Inflammatory macrophage (primary cell): ENCODE results near the gene LZTR1.

ENCODE experiments used
- DNase-seq, 2 donors: peaks; one replicate each; pipeline ENCODE4 v3.0.0-alpha.2; 2020 to 2022

Gene LZTR1

DNA sequence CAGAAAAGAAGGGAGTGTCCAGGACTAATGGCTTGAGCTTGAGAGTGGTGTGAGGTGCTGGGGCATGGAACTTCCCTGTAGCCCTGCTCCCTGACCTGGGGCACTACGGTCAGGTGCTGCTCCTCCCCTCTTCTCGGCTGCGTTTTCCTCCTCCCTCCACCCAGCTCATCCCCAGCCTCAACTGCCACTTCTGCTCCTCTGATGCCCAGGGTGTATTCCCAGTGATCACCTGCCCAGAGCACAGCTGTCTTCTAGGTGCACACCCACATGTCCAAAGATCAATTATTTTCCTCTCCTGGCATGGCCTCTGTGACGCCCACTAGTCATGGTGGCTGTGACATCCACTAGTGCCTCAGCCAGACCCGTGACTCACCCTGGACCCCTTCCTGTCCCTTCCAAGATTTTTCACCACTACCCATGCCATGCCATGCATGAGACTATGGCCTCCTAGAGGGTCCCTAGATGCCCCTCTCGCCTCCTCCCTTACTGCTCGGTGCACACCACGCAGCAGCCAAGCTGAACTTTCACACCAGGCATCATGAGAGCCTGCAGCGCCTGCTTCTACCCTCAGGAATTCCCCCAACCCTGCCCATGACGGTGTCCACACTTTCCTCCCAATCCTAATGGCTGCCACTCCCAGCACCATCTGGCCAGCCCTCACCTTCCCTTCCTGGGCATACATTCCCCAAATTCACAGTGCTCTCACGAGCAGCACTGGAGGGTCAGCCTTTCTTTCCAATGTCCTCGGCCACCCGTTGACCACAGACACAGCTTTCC, 34.7 kb downstream of the LZTR1 start:
- no peak for DNase-seq

DNA sequence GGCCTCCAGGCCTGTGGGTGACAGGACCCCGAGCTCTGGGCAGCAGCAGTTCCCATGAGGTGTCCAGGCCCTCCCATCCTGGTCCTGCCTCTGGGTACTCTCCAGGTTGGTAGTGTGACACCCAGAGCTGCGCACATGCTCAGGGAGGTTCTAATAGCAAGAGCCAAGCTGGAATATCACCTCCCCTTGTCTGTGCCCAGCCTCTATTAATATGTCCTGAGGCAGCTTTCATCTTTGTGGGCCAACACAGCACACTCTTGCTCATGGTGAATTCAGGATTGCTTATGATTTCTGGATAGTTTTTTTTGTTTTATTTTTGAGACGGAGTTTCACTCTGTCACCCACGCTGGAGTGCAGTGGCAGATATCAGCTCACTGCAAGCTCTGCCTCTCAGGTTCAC, 36.2 kb downstream of the LZTR1 start:
- DNase-seq = no peak

DNA sequence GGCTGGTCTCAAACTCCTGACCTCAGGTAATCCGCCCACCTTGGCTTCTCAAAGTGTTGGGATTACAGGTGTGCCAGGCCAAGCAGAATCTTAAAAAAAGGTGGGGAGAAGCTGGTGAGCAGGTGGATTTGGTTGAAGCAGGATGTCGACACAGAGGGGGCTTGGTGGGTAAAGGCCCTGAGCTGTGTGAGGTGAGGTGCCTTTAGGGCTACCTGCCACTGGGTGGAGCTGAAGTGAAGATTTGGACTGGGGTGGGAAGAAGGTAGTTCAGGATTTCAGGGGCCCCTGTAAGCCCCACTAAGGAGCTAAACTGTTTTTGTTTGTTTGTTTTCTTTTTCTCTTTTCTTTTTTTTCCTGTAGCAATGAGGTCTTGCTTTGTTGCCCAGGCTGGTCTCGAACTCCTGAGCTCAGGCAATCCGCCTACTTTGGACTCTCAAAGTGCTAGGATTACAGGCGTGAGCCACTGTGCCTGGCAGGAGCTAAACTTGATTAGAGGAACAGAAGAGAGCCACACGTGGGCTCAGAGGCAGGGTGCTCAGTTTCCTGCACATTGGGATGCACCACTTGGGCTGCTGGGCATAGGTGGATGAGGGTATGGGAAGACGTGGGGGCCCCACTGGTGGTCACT, 38.8 kb downstream of the LZTR1 start:
- no peak for DNase-seq

DNA sequence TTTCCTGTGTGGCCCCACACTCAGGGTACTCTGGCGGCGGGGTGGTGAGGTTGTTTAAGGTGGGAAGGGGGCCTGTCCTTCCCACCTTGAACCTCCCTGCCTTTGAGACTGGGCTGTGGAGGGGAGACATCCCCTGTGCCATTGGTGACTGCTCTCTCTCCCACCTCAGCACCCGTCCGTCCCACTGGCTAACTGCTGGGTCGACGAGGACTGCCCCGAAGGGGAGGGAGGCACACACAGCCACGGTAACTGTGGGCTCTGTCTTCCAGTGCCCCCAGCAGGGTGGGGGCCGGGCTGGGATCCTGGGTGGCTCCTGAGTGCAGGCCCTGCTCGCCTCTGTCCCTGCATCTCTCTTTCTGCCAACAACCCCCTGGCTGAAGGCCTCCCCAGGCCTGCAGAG, 40.4 kb downstream of the LZTR1 start:
- no peak for DNase-seq

DNA sequence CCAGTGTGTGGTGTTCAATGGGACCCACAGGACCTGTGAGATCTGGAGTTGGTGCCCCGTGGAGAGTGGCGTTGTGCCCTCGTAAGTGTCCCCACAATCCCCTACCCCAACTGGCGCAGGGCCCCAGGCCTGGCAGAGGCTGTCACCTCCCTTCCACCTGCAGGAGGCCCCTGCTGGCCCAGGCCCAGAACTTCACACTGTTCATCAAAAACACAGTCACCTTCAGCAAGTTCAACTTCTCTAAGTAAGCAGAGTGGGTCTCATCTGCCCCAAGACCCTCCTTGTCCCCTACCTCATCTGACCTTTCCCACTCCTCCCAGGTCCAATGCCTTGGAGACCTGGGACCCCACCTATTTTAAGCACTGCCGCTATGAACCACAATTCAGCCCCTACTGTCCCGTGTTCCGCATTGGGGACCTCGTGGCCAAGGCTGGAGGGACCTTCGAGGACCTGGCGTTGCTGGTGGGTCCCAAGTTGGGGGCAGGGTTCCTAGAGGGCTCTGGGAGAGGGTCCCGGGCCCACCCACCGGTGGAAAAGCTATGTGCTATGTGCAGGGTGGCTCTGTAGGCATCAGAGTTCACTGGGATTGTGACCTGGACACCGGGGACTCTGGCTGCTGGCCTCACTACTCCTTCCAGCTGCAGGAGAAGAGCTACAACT, 41.0 kb downstream of the LZTR1 start:
- DNase-seq = no peak

DNA sequence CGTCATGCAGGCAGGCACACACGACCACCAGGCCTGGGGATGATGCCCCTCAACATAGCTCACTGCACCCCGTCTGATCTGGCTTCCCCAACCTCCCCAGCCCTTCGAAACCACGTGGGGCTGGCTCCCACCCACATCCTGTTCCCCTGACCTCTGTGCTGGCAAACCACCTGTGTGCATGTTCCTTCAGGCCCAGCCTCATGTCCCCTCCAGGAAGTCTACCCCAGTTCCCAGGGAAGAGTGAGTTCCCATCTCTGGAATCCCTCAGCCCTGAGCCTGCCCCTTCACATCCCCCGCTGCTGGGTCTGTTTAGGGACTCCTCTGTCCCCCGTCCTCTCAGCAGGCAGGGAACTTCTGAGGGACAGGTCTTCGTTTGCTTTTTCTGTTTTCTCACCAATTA, 43.2 kb downstream of the LZTR1 start:
- no peak for DNase-seq

DNA sequence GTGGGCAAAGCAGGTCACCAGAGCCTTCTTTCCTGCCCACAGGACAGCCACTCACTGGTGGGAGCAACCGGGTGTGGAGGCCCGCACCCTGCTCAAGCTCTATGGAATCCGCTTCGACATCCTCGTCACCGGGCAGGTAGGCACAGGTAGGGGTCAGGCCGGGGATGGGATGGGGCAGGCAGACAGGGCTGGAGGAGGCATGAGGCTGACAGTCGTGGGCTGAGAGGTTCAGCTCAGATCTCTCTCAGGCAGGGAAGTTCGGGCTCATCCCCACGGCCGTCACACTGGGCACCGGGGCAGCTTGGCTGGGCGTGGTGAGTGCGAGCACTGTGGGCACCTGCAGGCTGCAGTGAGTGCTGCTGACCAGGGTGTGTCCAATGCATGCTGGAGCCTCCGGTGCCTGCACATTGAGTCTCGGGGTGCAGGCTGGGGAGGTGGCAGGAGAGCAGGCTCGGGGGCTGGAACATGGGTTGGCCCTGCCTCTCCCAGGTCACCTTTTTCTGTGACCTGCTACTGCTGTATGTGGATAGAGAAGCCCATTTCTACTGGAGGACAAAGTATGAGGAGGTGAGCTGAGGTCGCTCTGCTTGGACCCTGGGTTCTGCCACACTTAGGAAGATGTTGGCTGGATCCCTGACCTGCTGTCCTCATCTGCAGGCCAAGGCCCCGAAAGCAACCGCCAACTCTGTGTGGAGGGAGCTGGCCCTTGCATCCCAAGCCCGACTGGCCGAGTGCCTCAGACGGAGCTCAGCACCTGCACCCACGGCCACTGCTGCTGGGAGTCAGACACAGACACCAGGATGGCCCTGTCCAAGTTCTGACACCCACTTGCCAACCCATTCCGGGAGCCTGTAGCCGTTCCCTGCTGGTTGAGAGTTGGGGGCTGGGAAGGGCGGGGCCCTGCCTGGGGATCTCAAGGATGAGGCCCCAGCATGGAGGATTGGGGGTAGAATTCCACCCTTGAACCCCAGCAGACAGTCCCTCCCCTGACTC, 44.0 kb downstream of the LZTR1 start:
- DNase-seq = no peak

DNA sequence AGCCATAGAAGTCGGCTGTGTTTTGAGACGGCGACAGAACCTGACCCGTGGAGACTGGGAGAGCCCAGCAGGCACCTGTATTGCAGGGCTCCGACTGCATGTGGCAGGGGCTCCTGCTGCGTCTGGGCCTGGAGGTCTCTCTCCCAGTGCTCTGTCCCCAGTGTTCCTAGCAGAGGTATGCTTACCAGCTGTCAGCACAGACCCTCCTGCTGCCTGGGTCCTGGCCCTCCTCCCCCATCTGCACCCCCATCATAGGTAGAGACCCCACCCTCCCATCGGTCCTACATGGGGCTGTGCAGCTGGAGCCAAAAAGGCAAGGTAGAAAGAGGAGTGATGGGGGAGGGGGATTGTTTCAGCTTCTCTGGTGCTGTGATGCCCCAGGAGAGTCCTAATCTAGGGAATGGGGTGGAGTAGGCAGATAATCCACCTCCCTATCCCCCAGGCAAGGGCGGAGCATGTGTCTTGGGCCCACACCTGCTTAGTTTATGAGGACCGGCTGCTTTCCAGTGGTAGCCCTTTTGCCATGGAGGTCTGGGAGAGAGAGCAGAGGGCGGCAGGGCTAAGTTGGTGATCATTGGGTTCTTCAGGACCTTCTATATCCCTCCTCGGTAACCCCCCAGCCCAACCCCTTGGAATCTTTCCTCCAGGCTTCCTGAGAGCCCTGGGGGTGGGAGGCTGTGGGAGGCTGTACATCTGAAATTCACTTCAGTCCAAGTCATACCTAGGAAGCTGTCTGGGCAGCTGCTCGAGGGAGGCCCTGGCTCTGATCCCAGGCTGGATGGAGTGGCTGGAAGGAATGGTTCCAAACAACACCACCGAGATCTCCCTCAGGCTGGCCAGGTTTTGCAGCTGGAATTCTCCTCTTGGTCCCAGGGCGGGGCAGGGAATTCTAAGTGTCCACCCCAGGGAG, 44.9 kb downstream of the LZTR1 start:
- no peak for DNase-seq

DNA sequence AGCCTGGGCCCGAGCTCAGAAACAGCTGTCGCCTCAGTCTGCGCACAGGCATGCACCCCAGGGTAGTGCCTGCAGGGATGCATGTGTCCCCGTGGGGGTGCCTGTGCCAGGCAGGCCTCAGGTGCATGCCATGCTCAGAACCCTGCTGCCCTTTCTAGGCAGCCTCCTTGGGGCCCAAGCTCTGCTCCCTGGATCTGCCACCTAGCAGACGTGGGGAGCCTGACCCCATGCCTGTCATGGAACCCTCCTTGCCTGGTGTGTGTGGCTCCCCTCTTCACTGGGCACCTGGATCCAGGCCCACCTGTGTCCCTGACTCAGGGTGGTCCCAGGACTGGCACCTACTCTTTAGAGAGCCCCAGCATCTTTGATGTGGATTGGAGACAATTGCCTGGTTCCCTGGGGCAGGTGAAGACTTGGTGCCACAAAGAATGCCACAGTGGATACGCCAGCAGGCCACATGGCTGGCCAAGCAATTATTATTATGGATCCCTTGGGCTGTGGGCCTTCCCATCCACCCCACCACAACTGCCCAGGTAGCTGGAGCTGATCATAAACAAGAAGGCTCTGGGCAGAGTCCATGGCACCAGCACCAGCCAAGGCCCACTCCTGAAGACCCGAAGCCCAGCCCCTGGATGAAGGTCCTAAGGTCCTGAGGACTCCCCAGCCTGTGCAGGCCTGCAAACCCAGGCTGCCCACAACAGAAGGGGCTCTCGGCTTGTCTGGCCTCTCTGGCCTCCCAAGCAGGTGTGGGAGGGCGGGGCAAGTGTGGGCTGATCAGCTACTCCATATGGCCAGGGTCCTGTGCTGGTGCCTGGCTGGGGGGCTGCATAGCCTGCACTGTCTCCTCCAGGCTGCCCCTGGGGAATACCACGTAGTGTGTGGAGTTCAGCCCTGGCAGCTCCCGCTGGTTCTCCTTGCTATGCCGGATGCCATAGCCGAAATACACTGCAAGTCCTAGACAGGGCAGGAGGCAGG, 46.5 kb downstream of the LZTR1 start:
- DNase-seq = no peak

DNA sequence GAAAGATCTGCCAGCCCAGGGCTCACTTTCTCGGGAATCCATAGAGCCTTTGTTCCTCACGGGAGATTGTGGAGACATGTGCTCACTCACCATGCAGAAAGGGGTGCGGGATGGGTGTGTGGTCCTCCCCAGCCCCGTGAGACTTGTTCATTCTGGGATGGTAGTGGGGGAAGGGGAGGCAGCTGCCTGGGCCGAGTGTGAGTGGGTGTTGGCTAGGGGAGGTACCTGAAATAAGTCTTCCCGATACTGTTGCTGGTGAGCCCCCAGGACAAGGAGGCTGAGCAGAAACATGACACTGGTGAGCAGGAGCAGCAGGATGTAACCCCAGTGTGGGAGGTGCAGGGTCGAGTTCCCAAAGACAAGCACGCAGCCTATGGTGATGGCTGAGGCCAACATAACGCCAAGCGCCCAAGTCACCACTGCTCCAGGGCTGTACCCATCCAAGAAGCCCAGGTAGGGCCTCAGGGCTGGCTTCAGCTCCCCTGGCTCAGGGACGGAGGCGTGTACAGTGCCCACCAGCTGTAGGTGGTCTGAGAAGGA, 47.5 kb downstream of the LZTR1 start:
- no peak for DNase-seq

DNA sequence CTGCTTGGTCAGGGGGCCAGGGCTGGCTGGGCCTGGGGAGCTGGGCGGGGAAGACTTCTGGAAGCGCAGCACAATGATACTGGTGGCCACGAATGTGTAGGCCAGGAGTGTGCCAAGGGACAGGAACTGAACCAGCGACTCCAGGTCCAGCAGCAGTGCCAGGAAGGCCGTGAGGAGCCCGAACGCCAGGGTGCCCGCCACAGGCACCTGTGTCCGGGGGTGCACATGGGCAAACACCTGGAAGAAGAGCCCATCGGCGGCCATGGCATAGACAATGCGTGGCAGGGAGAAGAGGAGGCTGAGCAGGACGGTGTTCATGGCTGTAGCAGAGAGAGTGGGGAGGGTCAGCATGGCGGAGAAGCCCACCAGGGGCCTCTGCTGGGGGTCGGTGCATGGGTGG, 47.9 kb downstream of the LZTR1 start:
- DNase-seq = no peak

DNA sequence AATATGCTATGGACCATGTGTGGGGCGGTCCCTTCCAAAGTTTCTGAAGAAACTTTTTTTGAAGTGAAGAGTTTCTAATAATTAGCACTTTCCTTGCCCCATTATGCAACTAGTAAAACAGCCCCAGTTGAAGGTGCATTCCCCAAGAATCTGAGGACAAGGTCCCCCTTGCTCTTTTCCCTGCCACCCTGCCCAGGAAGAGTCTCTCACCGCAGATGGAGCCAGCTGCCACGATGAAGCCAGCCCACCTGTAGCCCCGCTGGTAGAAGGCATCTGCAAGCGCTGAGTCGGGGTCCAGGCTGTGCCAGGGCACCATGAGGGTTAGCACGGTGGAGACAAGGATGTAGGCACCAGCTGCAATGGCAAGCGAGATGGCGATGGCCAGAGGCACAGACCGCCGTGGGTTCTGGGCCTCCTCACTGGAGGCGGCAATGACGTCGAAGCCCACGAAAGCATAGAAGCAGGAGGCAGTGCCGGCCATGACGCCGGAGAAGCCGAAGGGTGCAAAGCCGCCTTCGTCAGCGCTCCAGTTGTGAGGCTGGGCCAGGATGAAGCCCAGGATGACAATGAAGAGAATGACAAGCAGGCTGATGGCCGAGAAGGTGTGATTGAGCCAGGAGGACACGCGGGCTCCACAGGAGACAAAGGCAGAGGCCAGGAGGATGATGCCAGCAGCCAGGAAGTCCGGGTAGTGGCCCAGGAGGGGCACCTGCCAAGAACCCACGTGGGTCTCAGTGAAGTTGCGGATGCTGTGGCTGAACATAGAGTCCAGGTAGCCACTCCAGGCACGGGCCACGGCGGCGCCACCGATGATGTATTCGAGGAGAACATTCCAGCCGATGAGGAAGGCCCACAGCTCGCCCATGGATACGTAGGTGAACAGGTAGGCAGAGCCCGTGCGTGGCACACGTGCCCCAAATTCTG, 48.8 kb downstream of the LZTR1 start:
- DNase-seq = no peak

DNA sequence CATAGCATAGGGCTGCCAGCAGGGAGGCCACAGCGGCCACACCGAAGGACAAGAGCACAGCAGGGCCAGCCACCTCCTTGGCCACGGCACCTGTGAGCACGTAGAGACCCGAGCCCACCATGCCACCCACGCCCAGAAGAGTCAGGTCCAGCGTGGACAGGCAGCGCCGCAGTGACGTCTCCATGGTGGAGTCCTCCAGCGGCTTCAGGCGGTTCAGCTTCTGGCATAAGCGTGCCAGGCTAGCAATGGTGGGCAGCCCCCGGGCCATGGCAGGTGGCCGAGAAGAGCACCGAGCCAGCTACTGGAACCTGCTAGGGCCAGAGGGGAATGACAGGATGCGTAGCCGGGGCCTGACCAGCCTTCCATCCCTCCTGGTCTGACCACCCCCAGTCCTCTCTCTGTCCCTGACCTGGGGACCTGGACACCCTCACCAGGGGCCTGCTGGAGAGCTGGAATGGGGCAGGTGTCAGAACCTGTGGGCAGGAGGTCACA, 49.5 kb downstream of the LZTR1 start:
- no peak for DNase-seq

DNA sequence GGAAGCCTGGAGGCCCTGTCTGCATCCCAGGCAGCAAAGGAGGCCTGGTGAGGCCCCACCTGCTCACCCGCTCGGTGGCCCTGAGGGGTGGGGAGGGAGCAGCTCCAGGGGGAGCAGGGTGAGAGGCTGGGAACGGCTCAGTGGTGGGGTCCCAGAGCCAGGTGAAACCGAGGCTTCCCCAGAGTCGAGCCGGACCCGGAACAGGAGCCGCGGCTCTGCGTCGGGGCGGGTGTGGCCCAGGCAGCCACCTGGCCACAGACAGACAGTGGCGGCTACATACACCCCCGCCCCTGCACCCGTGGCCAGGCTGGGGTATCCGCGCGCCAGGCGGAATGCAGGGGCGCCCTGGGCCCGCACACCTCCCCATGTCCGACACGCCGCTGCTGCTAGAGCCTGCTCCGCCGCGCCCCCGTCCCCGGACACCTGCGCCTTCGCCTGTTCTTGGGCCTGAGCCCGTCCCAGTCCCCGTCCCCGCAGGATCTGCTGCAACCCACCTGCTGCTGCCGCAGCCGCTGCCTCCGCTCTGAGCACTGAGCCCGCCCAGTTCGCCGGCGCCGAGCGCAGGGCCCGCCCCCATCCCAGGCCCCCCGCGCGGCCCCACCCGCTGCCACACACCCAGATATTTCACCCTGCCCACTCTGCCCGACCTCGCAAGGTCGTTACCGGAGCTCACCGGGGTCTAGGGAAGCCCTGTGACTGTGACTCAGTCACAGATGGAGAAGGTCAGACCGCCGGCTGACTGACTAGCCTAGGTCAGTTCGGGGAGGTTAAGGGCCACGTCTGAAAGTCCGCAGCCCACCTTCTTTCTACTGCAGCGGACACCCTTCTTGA, 50.2 kb downstream of the LZTR1 start, which contains the start of gene SLC7A4:
TSS of gene SLC7A4 (minus strand) at position 525 of the 831 bp plus-strand sequence. CDS start 749 bp downstream, outside the sequence.
- no peak for DNase-seq

DNA sequence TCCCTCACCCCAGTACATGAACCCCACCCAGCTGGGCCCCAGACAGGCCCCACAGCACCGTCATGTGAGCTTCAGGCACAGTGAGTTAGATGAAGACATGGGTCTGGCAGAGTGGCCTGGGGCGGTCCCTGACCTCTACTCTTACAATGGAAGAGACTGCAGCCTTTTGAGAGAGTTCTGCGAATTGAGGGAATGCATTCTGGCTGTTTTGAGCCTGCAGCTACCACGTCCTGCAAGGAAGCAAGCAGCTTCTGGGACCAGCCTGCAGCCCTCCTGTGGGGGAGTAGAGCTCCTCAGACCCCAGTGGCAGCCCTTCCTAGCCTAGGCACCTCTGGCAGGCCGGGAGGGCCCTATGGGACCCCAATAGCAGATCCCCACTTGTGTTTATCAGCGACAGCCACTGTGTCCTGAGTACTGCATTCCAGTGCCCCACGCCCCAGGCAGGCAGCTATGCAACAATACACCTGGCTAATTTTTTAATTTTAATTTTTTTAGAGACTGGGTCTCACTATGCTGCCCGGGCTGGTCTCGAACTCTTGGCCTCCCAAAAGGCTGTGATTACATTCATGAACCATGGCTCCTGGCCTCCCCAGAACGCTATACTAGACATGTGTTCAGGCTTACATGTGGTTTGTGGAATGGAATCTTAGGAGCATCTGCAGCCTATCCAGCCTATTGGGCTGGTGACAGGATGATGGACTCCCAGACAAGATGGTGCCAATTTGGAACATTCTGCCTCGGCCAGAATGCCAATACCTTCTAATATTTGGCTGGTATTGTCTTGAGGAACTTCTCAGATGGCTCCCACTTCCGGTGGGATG, 51.0 kb downstream of the LZTR1 start:
- DNase-seq = no peak

DNA sequence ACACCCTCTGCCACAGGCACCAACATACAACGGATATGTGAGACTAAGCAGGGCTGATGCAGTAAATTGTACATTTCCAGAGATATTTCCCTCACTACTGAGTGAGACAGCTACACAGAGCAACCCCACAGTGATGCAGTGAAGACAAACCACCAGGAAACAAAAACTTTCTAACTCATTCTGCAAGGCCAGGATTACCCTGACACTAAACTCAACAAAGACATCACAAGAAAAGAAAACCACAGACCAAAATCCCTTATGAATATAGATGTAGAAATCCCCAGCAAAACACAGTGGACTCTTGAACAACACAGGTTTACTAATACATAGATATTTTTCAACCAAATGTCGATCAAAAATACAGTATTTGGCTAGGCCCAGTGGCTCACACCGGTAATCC, 51.8 kb downstream of the LZTR1 start:
- no peak for DNase-seq

DNA sequence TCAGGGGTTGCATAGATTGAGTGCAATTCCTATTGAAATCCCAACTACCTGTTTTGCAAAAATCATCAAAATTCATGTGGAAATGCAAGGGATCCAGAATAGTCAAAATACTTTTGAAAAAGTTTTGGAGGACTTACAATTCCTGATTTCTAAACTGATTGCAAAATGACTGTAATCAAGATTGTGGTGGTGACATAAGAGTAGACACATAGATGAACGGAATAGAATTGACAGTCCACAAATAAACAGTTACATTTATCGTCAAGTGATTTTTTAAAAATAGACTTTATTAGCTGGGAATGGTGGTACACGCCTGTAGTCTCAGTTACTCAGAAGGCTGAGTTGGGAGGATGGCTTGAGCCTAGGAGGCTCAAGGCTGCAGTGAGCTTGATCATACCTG, 52.9 kb downstream of the LZTR1 start:
- DNase-seq = no peak
